HG03457 (cell line): Measurements from ENCODE around the gene MICOS13.
"Not testable (repeated sequence)": the region's sequence is repeated elsewhere in the genome, so short reads cannot be mapped to it uniquely, and the experiment has no call there.

Experiments used
- ATAC-seq: cut with Tn5 transposase; IDR thresholded peaks from one replicate; pipeline ENCODE4 v1.9.1; 2021; ENCODE audit warnings: moderate number of reproducible peaks; ENCODE audit not compliant: unreplicated experiment

MICOS13 gene

GRCh38 chr19:5700455-5701092 is 20.3 kb upstream of the MICOS13 start:
- ATAC-seq: no peak

GRCh38 chr19:5698635-5699422 is 18.5 kb upstream of the MICOS13 start:
- ATAC-seq: no peak

DNA sequence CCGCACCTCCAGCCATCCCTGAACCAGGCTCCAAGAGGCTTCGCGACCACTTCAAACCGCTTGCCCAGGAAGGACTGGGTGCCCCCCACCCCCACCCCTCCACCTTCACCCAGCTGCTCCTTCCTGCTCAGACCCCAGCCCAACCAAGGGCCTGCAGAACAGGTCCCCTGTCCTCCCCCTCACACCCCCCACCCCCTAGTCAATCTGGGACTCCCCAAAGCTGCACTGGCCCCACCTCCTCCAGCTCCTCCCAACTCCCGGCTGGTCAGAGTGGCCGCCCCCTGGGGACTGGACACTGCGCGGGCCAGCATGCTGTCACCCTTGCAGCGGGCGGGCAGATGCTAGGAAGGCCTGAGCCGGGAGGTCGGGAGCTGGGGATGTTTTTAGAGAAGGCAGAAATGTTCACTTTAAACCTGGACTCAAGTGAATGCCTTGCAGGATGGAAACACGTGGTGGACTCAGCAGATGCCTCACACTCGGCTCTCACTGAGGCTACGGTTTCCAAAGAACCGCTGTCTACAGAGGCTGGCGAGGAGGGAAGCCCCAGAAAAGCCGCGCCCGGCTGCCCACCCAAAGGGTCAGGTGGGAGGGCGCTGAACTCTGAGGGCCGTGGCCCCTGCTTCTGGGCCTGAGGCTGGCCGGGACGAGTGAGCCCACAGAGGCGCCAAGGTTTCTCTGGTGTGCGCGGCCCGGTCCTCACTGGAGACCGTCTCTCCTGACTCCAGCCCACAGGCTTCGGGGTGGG is 17.7 kb upstream of the MICOS13 start:
- ATAC-seq: no peak

DNA sequence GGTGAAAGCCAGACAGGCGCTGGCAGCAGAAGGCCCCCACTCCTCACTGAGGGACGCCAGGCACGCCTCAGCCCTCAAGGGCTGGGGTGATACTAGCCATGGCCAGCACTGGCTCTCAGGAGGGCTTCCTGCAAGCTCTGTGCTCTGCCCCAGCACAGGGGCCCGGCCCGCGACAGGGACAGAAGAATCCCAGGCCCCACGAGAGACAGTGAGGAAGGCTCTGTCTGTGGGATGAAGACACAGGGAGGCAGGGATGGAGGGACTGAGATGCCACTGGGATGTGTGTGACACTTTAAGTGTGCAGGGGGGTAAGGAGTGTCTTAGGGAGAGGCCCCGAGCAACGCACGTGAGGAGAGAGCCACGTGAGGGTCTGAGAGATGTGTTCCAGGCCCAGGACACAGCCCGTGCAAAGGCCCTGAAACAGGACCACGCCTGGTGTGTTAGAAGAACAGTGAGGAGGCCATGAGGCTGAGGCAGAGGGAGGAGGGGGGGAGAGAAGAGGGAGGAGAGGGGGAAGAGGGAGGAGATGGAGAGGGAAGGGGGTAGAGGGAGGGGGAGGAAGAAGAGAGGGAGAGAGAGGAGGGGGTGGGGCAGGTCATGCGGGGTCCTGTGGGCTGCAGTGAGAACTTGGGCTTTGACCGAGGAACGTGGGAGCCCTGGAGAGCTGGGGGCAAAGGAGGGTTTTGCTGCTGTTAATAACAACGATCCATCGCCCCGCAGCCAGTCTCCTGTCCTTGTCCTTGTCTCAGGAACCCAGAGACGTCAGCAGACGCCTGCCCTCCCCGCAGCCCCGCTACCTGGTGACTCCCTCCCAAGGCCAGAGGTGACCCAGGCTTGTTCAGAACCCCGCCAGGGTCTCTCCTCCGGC is 16.9 kb upstream of the MICOS13 start:
- ATAC-seq: no peak

DNA sequence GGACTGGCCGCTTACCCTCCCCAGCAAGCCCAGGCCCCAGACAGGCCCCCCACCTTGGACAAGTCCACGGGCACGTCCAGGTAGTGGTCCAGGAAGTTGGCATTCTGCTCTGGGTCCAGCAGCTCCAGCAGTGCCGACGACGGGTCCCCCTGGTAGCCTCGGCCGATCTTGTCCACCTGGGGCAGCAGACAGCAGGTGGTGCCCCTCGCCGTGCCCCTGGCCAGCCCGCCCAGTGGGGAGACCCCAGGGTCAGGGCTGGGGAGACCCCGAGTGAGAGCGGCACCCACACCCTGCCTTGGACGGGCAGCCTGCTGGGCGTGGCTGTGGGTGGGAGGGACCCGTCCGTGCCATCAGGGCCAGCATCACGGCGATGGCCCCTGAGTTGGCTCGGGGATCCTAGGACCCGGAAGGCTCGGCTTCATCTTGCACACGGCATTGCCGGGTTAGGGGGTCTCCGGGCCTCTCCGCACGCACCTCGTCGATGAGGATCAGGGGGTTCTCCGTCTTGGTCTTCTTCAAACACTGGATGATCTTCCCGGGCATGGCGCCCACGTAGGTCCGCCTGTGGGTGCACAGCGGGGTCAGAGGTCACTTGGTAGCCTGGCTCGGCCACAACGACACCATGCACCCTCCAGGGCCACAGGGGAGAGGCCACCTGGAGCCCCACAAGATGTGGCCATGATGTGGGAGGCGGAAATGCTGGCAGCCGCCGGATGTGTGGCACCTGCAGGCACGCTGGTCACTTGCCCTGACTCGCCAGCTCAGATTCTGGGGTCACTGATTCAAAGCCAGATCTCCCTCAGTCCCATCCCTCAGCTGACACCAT is 16.1 kb upstream of the MICOS13 start:
- no peak for ATAC-seq

GRCh38 chr19:5695649-5696195 is 15.4 kb upstream of the MICOS13 start:
- ATAC-seq: no peak

- no peak for ATAC-seq
Observed at GRCh38 chr19:5694956-5695648, 14.8 kb upstream of the MICOS13 start.

DNA sequence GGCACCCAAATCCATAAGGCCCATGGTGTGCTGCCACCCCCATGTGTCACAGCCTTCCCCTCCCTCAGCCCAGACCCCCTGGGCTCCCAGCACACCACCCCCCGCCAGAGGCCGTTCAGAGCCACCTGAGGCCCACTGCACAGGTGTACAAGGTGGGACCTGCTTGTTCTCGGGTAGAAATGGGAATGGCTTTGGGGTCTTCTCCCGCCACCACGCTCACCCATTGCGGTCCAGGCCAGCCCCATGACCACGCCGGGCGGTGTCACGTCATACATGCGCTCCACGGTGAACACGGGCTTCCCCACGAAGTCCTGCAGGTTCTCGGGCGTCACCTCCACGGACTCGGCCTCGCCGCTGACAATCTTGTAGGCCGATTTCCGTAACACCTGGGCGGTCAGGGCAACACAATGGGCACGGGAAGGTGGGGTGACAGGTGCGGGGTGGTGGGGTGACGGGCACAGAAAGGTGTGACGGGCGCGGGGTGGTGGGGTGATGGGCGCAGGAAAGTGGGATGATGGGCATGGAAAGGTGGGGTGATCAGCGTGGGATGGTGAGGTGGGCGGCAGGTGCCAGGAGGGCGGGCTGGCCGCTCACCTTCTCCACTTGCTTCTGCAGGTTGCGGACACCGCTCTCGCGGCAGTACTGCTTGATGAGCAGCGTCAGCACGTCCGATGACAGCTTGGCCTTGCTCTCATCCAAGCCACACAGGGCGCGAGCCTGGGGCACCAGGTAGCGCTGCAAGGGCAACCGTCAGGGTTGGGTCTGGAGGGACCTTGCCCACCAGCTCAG is 14.0 kb upstream of the MICOS13 start:
- ATAC-seq: no peak

DNA sequence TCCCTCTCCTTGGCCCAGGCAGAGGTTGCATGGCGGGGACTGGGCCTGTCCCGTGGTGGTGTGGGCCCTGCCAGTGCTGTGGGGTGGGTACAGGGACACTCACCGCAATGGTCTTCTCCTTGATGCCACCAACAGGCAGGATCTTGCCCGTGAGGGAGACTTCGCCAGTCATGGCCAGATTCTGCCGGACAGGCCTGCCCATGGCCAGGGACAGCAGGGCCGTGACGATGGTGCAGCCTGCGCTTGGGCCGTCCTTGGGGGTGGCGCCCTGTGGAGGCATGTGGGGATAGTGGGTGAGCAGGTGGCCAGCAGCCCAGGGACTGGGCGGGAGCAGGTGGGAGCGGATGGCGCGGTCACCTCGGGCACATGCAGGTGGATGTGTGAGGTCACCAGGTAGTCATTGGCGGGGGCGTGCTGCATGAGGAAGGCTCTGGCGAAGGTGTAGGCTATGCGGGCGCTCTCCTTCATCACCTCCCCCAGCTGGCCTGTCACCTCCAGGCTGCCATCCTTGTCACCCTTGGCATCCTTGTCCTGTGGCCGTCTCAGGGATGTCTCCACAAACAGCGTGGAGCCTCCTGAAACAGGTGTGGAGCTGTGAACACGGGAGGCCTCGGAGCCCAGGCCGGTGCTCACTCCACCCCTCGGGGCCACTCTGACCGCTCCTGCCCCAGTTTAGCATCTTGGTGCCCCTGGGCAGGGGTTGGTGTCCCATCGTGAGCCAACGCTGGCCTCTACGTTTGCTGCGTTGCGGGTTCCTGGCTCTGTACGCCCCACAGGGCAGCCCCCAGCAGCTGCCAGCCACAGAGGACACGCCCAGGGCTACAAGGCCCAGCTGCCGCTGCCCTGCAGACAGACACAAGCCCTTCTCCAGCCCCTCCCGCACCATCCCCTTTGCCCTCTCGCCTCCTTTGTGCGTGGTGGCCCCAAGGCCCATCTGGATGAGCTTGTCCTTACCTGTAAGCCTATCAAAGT is 13.2 kb upstream of the MICOS13 start:
- ATAC-seq: no peak

GRCh38 chr19:5692723-5693194 is 12.4 kb upstream of the MICOS13 start:
- ATAC-seq: no peak

DNA sequence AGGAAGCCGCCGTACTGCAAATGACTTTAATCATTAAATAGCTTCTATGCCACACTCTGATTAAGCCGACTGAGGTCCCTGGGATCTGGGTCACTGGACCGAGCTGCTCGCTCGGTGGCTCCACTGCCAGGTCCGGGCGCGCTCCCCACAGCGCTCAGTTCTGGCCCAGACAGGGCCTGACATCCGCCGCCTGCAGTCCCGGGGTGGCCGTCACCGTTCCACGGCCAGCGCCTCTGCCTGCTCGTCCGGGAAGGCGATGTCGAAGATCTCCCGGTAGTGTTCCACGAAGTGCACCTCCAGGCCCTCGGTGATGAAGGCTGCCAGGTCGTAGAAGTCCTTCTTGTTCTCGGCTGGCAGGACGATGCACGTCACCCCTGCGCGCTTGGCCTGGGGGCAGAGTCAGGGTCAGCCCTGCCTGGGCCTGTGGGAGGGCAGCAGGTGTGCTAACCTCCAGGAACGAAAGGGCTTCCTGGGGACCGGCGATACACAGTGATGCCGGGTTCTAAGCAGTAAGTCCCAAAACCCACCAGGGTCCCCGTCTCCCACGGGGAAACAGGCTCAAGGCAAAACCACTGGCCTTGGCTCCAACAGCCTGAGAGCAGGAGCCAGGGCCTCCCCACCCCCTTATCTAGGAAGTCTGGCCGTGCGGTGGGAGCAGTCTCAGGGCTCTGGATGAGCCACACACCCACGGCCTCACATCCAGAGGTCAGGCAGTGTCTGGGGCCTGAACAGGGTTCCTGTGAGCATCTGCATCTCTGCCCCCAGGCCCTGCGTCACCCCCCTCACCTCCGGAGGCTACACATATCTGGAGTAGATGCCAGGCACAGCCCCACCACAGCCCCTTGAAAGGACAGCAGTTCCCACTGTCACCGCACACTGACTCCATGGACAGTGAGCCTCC is 11.8 kb upstream of the MICOS13 start:
- no peak for ATAC-seq

- ATAC-seq: no peak
Observed at GRCh38 chr19:5690955-5691821, 10.9 kb upstream of the MICOS13 start.

GRCh38 chr19:5690125-5690954 is 10.0 kb upstream of the MICOS13 start, which contains the start of gene RPL36:
TSS of gene RPL36 (plus strand) at chr19:5690295. CDS start at chr19:5690508, 213 bp downstream.
- peak; percentile 31 for ATAC-seq

- not testable (repeated sequence) for ATAC-seq
Observed at GRCh38 chr19:5688262-5688881, 8.1 kb upstream of the MICOS13 start.
